22Rv1 (cell line): ENCODE measurements around the gene SGCD.
"Not testable (repeated sequence)": the region's sequence is repeated elsewhere in the genome, so short reads cannot be mapped to it uniquely, and the experiment has no call there.

Experiments used
- H3K27ac ChIP-seq: fragments of 450-650 bp; 2 replicates; pipeline ENCODE4 v1.5.1; 2017
- ZFX ChIP-seq: fragments of 450-650 bp; IDR thresholded peaks from 2 replicates; pipeline ENCODE4 v1.6.1; 2017; ENCODE audit warnings: antibody characterized with exemption, borderline replicate concordance
- TF ChIP-seq, protein P1 (sequence below): fragments of 450-650 bp; IDR thresholded peaks from 2 replicates; pipeline ENCODE4 v1.5.1; 2017; ENCODE audit warnings: mild to moderate bottlenecking

The SGCD gene

DNA sequence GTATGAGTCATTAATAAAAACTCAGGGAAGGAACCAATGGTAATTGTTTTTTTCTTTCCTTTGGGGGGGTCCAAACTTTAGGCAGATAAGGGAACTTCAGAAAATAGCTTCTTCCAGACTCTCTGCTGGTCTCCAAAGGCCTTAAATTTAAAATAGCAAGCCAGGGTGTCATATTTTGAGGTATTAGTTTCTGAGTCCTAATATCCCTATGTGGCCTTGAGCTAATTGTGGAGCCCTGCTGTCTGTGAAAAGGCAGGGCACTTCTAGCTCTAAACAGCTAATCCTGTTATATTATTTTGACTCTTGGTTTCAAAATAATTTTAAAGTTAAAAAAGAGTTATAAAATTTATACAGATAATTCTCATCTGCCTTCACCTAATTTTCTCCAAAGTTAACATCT is 327.5 kb downstream of the SGCD start:
- TF ChIP-seq, protein P1, sequence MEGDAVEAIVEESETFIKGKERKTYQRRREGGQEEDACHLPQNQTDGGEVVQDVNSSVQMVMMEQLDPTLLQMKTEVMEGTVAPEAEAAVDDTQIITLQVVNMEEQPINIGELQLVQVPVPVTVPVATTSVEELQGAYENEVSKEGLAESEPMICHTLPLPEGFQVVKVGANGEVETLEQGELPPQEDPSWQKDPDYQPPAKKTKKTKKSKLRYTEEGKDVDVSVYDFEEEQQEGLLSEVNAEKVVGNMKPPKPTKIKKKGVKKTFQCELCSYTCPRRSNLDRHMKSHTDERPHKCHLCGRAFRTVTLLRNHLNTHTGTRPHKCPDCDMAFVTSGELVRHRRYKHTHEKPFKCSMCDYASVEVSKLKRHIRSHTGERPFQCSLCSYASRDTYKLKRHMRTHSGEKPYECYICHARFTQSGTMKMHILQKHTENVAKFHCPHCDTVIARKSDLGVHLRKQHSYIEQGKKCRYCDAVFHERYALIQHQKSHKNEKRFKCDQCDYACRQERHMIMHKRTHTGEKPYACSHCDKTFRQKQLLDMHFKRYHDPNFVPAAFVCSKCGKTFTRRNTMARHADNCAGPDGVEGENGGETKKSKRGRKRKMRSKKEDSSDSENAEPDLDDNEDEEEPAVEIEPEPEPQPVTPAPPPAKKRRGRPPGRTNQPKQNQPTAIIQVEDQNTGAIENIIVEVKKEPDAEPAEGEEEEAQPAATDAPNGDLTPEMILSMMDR, result no peak
- no peak for TF ChIP-seq ZFX
- H3K27ac ChIP-seq, result no peak overlapping the region

DNA sequence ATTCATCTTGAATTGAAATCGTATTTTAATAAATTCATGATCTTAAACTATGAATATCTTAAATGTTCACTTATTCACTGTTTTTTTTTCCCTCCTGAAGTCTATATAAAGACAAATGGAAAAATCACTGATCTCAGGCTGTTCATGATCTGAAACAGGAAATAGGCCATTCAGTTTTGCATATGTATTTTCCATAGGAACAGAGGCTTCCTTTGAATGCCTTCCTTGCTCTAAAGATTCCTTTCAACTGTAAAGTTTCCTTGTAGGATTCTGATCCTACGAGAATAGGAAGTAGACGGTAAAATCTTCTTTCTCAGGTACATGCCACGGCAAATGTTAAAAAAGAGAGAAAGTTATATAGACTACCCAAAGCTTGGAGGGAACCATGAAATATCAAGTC is 328.8 kb downstream of the SGCD start:
- no peak for TF ChIP-seq ZFX
- TF ChIP-seq, protein P1, result no peak
- H3K27ac ChIP-seq, result no peak overlapping the region

DNA sequence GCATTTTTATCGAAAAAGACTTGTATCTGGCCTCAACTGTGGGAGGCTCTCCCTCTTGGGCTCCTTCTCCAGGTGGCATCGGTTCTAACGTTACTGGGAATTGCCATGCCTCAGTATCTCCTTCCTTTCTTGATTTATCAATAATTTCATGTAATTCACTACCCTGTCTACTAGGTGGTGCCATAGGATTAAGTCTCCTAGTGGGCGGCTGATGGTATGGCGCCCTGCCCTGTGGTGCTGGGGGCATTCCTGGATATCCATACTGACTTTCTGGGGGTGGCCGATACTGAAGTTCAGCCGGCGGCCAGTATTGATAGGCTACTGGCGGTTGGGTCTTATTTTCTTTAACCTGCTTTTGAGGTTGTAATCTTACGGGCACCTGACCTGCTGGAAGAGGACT is 337.9 kb downstream of the SGCD start:
- not testable (repeated sequence) for H3K27ac ChIP-seq

DNA sequence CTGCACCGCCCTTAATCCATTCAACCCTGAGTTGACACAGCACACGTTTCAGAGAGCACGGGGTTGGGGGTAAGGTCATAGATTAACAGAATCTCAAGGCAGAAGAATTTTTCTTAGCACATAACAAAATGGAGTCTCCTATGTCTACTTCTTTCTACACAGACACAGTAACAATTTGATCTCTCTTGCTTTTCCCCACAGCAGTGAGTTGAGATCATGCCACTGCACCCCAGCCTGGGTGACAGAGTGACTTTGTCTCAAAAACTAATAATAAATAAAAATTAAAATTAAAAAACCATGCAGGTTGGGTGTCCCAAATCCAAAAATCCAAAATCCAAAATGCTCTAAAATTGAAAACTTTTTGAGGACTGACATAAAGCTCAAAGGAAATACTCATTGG is 339.7 kb downstream of the SGCD start:
- not testable (repeated sequence) for H3K27ac ChIP-seq

DNA sequence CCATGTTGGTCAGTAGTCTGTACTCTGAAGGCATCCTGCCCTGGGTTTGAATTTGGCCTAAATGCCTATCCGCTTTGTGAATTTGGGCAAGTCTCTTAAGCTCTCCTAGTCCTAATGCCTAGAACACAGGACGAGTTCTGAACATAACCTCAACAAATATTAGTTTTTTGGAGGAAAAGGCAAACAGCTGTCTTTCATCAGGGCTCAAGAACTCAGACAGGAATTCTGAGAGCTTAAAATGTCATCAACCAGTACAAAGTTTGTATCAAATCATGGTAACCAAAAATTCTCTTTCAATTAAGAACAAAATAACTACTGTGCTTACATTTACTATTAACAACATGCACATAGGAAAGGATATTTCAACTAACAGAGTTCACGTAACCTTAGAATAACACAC is 340.7 kb downstream of the SGCD start:
- no peak for TF ChIP-seq ZFX
- TF ChIP-seq, protein P1, result no peak
- no peak overlapping the region for H3K27ac ChIP-seq

DNA sequence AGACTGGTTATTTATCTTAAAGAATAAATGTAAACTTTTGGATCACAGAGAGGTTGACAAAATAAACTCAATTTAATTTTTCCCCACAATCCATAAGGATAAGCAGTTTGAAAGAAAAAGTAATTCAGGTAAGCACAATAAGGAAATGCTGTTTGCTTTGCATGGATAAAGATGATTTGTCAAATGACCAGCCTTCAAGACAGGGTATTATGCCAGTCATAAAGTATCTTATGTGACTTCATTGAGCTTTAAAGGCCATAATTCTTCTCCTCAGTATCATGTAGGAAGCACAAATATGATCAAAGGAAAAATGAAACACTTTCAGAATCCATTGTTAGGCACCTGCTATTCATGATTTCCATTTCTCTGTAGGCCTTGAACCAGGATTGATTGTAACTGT is 342.5 kb downstream of the SGCD start:
- no peak overlapping the region for H3K27ac ChIP-seq
- TF ChIP-seq, protein P1, result no peak
- TF ChIP-seq ZFX, result no peak

DNA sequence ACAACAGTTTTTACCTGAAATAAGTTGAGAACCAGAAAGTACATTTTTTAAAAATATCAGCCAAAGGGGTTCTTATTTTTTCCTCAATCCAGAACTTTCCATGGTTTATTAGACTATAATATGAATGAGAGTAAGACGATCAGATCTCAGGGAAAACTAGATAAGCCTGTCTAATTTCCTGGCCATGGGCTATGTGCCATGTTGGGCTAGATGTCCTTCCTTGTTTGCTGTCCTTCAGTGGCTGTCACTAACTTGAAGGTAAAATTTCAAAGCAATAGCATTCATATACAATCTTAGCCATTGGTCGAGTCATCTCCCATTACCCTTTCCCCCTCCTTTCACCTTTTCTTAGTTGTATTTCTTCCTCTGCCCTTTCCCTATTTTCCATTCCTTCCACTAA is 343.7 kb downstream of the SGCD start:
- TF ChIP-seq, protein P1, result no peak
- no peak overlapping the region for H3K27ac ChIP-seq

DNA sequence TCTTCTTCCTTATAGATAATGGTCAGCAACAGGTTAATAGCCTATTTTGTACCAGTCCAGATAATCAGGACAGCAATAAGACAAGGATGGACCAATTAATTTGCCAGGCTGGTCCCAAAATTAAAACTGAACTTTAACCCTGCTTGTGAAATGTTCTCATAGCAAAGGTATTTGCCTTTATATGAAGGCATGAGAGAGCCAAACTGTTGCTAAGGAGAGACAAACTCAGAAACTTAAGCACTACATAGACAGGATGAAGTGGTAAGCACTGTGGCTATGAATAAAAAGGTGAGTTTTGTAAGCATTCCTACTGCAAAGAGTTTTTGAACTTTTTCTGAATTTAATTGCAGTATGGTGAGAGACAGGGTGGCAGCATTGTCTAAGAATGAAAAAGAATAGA is 348.4 kb downstream of the SGCD start:
- no peak for TF ChIP-seq ZFX
- no peak overlapping the region for H3K27ac ChIP-seq

DNA sequence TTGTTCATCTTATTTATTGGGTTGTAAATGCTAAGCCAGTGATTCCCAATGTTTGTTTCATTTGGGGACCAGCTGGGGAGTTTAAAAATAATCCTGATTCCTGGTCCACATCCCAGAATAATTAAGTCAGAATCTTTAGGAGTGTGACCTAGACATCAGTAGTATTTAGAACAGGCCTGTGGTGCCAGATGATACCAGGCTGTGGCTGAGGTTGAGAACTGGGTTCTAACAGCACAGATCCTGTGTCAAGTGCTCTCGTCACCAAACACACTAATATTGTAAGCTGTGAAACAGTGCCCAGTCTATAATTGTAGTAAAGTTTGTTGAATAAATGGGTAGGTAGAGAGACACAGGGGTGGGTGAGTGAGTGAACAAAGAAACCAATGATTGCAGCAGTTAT is 351.0 kb downstream of the SGCD start:
- no peak overlapping the region for H3K27ac ChIP-seq
- TF ChIP-seq ZFX, result no peak
- TF ChIP-seq, protein P1, result no peak
